Chondrocyte (in vitro differentiated cells): ENCODE data around the gene MCTP2. TPM values are rescaled to one million over a fixed set of nuclear protein-coding genes. Genes with fewer than 3 reads are reported as not detected.

Experiments used
- DNase-seq: peaks from one replicate; pipeline ENCODE4 v3.0.0; 2021; ENCODE audit warnings: mixed read lengths, low spot score
- H3K27ac Mint-ChIP-seq: one replicate; pipeline ENCODE4 v1.8.0; 2021; ENCODE audit warnings: mild to moderate bottlenecking, moderate library complexity, mixed read lengths; ENCODE audit not compliant: unreplicated experiment
- H3K27me3 Mint-ChIP-seq: 2 replicates; pipeline ENCODE4 v1.8.0; 2021; ENCODE audit warnings: low read depth, mixed read lengths
- H3K36me3 Mint-ChIP-seq: 2 replicates; pipeline ENCODE4 v1.8.0; 2021; ENCODE audit warnings: low read depth, mixed read lengths
- H3K4me1 Mint-ChIP-seq: 2 replicates; pipeline ENCODE4 v1.8.0; 2021; ENCODE audit warnings: low read depth, mild to moderate bottlenecking, mixed read lengths
- H3K4me3 Mint-ChIP-seq: one replicate; pipeline ENCODE4 v1.8.0; 2021; ENCODE audit warnings: mild to moderate bottlenecking, moderate library complexity, mixed read lengths; ENCODE audit not compliant: unreplicated experiment
- H3K9me3 Mint-ChIP-seq: 2 replicates; pipeline ENCODE4 v1.8.0; 2021; ENCODE audit warnings: low read depth, mixed read lengths
- total RNA-seq: library from RNA; stranded (reverse); gene quantifications from 3 replicates; pipeline ENCODE4 v1.2.1, GENCODE V29; 2021
- TF ChIP-seq, protein P1 (sequence below): fragments of 200-600 bp; sonication (generic); IDR thresholded peaks from 2 replicates; pipeline ENCODE4 v1.5.0; 2021; ENCODE audit warnings: antibody characterized with exemption, mild to moderate bottlenecking, moderate library complexity

The MCTP2 gene
- total RNA-seq, 1 donor from 2014 or later: 4.5 TPM

DNA sequence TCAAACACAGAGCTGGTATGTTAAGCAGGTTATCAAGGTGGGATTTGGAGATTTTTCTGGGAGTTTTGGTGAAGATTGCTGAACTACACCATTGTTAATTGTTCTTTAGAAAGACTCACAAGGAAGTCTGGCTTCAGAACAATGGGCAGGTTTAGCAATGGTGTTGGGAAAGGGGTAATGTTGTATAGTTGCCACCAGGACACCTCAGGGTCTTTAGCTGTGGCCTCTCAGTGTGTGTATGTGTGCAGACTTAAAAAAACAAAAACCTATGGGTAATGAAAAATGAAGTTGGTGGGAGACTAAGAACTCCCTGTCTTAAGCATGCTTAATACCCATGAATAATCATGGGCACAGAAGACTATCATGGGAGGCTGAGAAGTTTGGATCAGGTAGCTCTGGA is 91.7 kb downstream of the MCTP2 start:
- TF ChIP-seq, protein P1, sequence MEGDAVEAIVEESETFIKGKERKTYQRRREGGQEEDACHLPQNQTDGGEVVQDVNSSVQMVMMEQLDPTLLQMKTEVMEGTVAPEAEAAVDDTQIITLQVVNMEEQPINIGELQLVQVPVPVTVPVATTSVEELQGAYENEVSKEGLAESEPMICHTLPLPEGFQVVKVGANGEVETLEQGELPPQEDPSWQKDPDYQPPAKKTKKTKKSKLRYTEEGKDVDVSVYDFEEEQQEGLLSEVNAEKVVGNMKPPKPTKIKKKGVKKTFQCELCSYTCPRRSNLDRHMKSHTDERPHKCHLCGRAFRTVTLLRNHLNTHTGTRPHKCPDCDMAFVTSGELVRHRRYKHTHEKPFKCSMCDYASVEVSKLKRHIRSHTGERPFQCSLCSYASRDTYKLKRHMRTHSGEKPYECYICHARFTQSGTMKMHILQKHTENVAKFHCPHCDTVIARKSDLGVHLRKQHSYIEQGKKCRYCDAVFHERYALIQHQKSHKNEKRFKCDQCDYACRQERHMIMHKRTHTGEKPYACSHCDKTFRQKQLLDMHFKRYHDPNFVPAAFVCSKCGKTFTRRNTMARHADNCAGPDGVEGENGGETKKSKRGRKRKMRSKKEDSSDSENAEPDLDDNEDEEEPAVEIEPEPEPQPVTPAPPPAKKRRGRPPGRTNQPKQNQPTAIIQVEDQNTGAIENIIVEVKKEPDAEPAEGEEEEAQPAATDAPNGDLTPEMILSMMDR: no peak
- Mint-ChIP-seq H3K4me1 (peaks cover 7% of the 10 kb centered on the region), H3K27ac (no peak overlapping the region), H3K4me3 (no peak overlapping the region), H3K36me3 (peaks cover 3% of the 10 kb centered on the region), H3K9me3 (no peaks in the 10 kb centered on the region), H3K27me3 (no peaks in the 10 kb centered on the region)
- no peak for DNase-seq

DNA sequence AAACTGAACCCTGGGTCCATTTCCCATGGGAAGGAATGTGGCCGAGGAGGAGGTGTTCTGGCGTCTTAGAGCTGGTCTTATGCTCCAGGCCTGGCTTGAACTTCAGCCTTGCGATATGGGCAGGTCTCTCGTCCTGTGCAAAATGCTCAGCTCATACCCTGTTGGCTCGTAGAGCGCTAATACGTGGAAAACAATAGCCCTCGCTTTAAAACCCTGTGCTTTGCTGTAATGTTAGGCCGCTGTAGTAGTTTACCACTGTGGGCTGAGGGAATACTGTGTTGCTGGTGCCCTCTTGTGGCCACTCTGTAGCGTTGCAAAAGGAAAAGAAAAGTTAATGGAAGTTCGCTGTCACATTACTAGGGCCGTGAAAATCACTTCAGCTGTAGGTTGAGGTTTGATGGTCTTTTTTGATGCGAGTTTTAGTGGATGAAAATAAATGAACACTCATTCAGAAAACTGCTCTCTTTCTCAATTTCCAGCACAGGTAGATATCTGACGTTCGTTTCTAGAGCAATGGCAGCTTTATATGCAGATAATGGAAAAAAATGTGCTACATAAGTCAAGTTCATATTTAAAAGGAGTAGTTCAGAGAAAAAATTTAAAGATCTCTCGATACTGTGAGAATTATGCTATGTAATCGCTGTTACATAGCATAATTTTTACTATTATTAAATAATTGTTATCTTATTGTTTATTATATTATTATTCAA is 92.9 kb downstream of the MCTP2 start:
- Mint-ChIP-seq H3K4me3 (no peak overlapping the region), H3K27me3 (no peaks in the 10 kb centered on the region)
- TF ChIP-seq, protein P1: peak; percentile 98

DNA sequence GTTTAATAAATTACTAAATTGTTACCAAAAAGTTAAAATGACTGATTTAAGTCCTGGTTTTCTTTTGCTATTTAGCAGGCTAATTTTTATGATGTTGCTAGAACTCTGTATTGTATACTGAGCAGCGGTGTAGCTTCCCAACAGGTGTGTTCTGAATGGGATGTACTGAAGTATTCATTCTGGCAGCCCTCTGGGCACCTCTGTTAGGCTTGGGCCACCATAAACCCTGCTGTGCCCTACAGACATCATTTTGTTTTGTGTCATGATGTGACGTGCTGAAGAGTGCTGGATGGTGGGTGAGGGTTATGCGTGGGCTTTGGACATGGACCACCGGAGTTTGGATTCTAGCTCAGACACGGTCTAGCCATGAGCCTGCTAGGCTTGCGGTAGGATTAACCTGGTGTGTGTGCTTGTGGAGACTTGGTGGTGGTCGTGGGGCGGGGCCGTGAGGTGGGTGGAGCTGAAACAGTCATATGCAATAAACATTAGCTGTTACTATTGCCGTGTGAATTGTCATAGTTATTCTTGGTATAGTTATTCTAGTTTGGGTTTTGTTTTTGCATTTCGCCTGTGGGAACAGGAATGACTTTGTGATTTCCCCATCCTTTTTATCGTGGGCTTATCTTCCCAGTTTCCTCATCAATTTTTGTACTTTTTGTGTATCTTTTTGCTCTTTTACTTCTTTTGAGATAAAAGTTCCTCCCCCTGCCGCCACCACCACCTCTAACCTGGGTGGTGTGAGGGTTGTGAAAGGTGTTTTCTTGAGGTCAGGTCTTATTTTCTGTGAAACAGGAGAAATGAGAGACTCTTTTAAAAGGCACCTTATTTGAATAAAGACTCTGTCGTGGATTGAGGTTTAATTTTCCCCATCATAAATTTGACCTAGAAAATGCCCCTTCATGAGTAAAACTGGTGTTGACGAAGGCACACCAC is 93.7 kb downstream of the MCTP2 start:
- H3K4me3 Mint-ChIP-seq: no peak overlapping the region
- H3K4me1 Mint-ChIP-seq: peaks cover 7% of the 10 kb centered on the region
- no peak for DNase-seq
- H3K9me3 Mint-ChIP-seq: no peaks in the 10 kb centered on the region
- H3K27me3 Mint-ChIP-seq: no peaks in the 10 kb centered on the region
- H3K36me3 Mint-ChIP-seq: peaks cover 3% of the 10 kb centered on the region
- H3K27ac Mint-ChIP-seq: no peak overlapping the region
- TF ChIP-seq, protein P1: no peak

More for the DNA sequence above, 92.9 kb downstream of the MCTP2 start:
- H3K36me3 Mint-ChIP-seq: peaks cover 3% of the 10 kb centered on the region
- no peak for DNase-seq
- no peak overlapping the region for H3K27ac Mint-ChIP-seq
- no peaks in the 10 kb centered on the region for H3K9me3 Mint-ChIP-seq
- peaks cover 7% of the 10 kb centered on the region for H3K4me1 Mint-ChIP-seq

DNA sequence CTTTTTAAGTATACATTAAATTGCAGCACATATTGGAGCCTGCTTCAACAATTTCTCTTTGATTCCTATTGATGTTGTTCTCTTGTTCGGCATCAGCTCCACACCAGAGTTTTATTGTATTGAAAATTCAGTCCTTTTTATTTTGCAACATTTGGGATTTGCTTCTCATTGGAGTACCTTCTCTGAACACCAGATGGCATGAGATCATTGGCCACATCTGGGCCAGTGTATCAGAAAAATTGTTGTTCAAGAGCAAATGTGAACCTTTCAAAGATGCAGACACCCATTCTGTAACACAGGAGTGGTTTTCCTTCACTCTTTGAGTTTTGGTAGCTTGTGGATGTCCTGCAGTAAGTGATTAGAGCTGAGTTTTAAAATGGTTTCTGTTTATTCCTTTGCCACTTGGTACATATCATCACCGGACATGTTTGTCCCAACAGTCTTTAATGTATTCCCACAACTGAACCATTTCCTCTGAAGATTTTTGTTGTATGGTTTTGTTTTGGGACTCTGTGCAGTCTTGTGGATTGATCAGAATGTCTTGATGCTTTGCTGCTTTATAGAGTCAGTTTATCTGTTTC is 96.1 kb downstream of the MCTP2 start:
- no peak for DNase-seq
- TF ChIP-seq, protein P1: peak; percentile 85

DNA sequence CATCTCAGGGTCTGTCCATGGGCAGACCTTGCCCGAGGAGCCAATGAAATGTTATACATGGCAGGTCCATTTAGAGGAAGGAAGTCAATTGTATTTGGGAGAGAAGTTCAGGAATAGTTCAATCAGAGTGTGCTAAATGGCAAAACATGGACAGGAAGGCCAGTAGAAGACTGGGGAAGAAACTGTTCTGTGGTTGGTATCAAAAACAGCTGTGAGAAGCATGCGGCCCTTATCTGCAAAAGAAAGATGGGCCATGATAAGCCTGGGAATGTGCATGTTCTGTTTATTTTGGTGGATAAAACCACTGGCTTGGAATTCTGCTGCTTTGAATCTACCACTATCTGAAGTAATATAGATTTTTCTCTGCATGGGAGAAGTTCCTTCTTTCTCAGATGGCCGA is 100.4 kb downstream of the MCTP2 start:
- Mint-ChIP-seq H3K9me3 (no peaks in the 10 kb centered on the region), H3K4me3 (no peak overlapping the region), H3K27me3 (no peaks in the 10 kb centered on the region), H3K4me1 (peaks cover 3% of the 10 kb centered on the region), H3K27ac (no peak overlapping the region), H3K36me3 (no peaks in the 10 kb centered on the region)
- no peak for DNase-seq
- TF ChIP-seq, protein P1: no peak

More for the DNA sequence above, 96.1 kb downstream of the MCTP2 start:
- Mint-ChIP-seq H3K4me1 (peaks cover 7% of the 10 kb centered on the region), H3K27ac (no peak overlapping the region), H3K9me3 (no peaks in the 10 kb centered on the region), H3K27me3 (no peaks in the 10 kb centered on the region), H3K36me3 (no peaks in the 10 kb centered on the region), H3K4me3 (no peak overlapping the region)
